GM12892 (cell line): ENCODE measurements around the gene HAX1.

Experiments
- POLR2A ChIP-seq: IDR thresholded peaks from 2 replicates; pipeline ENCODE4 v1.6.1; 2011; ENCODE audit warnings: low read depth, low read length, control low read depth
- POLR2AphosphoS5 ChIP-seq: IDR thresholded peaks from 2 replicates; pipeline ENCODE4 v1.6.1; 2011; ENCODE audit warnings: low read depth, low read length, control low read depth
- TAF1 ChIP-seq: IDR thresholded peaks from 2 replicates; pipeline ENCODE4 v1.6.1; 2011; ENCODE audit warnings: low read depth, mild to moderate bottlenecking, control low read depth, low read length, borderline replicate concordance

- no peak for TF ChIP-seq POLR2AphosphoS5
- no peak for TF ChIP-seq POLR2A
- TF ChIP-seq TAF1: no peak
Observed at GRCh38 chr1:154236855-154237254, 35.6 kb upstream of the HAX1 start.
